Caco-2 (cell line): Measurements from ENCODE around the gene DPH2. TPM values are rescaled to one million over a fixed set of nuclear protein-coding genes. Genes with fewer than 3 reads are reported as not detected.
A peak's percentile ranks its signal among the peaks of the same experiment; 100 is the strongest.

Experiments used
- BruUV-seq: library from RNA; stranded (reverse); fragments of 400-500 nt; replicated peaks from 2 replicates; lab custom pipeline; 2021; lab: Mats Ljungman, UMichigan
- CTCF ChIA-PET: fragments of 300-600 bp; sonication (Branson Sonifier 250); formaldehyde crosslinking; loops from one replicate; lab custom pipeline; 2022; ENCODE audit warnings: antibody characterized with exemption; lab: Charles Lee
- POLR2A ChIA-PET: fragments of 300-600 bp; sonication (Branson Sonifier 250); formaldehyde crosslinking; loops from one replicate; lab custom pipeline; 2022; ENCODE audit warnings: antibody characterized with exemption; lab: Charles Lee
- DNase-seq, 2 experiments: peaks; one replicate each; pipeline versions ENCODE4 v3.0.0 to v3.0.0-alpha.2; 2020 to 2022
- H3K27me3 ChIP-seq: replicated peaks from 2 replicates; pipeline ENCODE4 v1.6.0; 2011; ENCODE audit warnings: low read length; ENCODE audit not compliant: control insufficient read depth, insufficient read depth
- H3K36me3 ChIP-seq: 2 replicates; pipeline ENCODE4 v1.5.1; 2011; ENCODE audit warnings: low read length; ENCODE audit not compliant: control insufficient read depth, insufficient read depth
- H3K4me1 ChIP-seq: fragments of 250-450 bp; sonication (Bioruptor Pico); 2 replicates; pipeline ENCODE4 v1.5.1; 2020; ENCODE audit warnings: mild to moderate bottlenecking
- H3K4me3 ChIP-seq: 2 replicates; pipeline ENCODE4 v1.5.1; 2011; ENCODE audit warnings: low read depth, mild to moderate bottlenecking, control low read depth, low read length
- H3K9me3 ChIP-seq: fragments of 250-450 bp; sonication (Bioruptor Pico); 2 replicates; pipeline ENCODE4 v1.5.1; 2020; ENCODE audit warnings: mild to moderate bottlenecking, moderate library complexity
- H3K27ac Mint-ChIP-seq: one replicate; pipeline ENCODE4 v1.8.0; 2022; ENCODE audit warnings: mixed read lengths; ENCODE audit not compliant: unreplicated experiment
- H3K27me3 Mint-ChIP-seq: one replicate; pipeline ENCODE4 v1.8.0; 2022; ENCODE audit warnings: mixed read lengths; ENCODE audit not compliant: insufficient read depth, unreplicated experiment
- H3K36me3 Mint-ChIP-seq: one replicate; pipeline ENCODE4 v1.8.0; 2022; ENCODE audit warnings: mild to moderate bottlenecking, mixed read lengths; ENCODE audit not compliant: insufficient read depth, unreplicated experiment
- H3K4me1 Mint-ChIP-seq: one replicate; pipeline ENCODE4 v1.8.0; 2022; ENCODE audit warnings: low read depth, mixed read lengths; ENCODE audit not compliant: unreplicated experiment
- H3K4me3 Mint-ChIP-seq: one replicate; pipeline ENCODE4 v1.8.0; 2022; ENCODE audit warnings: mild to moderate bottlenecking, moderate library complexity, mixed read lengths; ENCODE audit not compliant: unreplicated experiment
- H3K9me3 Mint-ChIP-seq: one replicate; pipeline ENCODE4 v1.8.0; 2022; ENCODE audit warnings: mixed read lengths; ENCODE audit not compliant: unreplicated experiment
- CTCF ChIP-seq, 2 experiments: fragments of 200-600 bp in 1 of 2; IDR thresholded peaks; 1 replicate in 1 of 2; 2 replicates in 1 of 2; pipeline versions ENCODE4 v1.5.1 to v1.8.0; 2011 to 2022; ENCODE audit warnings: antibody characterized with exemption in 1 of 2, control low read depth in 1 of 2, inconsistent platforms in 1 of 2, low read depth in 1 of 2, low read length in 1 of 2, mild to moderate bottlenecking in 1 of 2, moderate library complexity in 1 of 2; ENCODE audit not compliant: insufficient read depth in 1 of 2, severe bottlenecking in 1 of 2, unreplicated experiment in 1 of 2
- intact Hi-C: fragments of 100-400 bp; cut with micrococcal nuclease; formaldehyde crosslinking; loops from one replicate; pipeline ENCODE4 v1.10.0; 2022; ENCODE audit not compliant: unreplicated experiment
- total RNA-seq: library from RNA; stranded (reverse); gene quantifications from 2 replicates; pipeline ENCODE4 v1.2.3, GENCODE V29; 2022

DPH2 gene
- total RNA-seq, 1 experiment from 2014 or later, result 29.0 TPM

GRCh38 chr1:43973981-43974442 lies 4.2 kb downstream of the DPH2 start:
- Histone ChIP-seq H3K27me3 (no peaks in the 10 kb centered on the region), H3K4me3 (peak overlapping the region; percentile 96), H3K4me1 (peaks cover 17% of the 10 kb centered on the region), H3K36me3 (peaks cover 4% of the 10 kb centered on the region), H3K9me3 (no peaks in the 10 kb centered on the region)
- peak in 1 of 2 experiments; percentile 19 for DNase-seq
- ChIA-PET CTCF (no interaction called here), POLR2A (no interaction called here)
- no peak for TF ChIP-seq CTCF (IDR thresholded peaks at IDR 0.05; ENCODE audit: insufficient read depth in 1 of 2, low read depth in 1 of 2, low read length in 1 of 2, severe bottlenecking in 1 of 2, unreplicated experiment in 1 of 2)
- Mint-ChIP-seq H3K27ac (peak overlapping the region; percentile 88), H3K27me3 (no peaks in the 10 kb centered on the region), H3K9me3 (no peaks in the 10 kb centered on the region), H3K36me3 (peaks cover 40% of the 10 kb centered on the region), H3K4me3 (peak overlapping the region; percentile 91), H3K4me1 (peaks cover 17% of the 10 kb centered on the region)
- BruUV-seq, result no TSS peak
- intact Hi-C loops, result loop anchor here (2.0 kb wide), 1 partner anchor 17 kb away; the partner anchor contains the start of gene CCDC24

GRCh38 chr1:43974443-43975248 lies 4.8 kb downstream of the DPH2 start, which contains the start of gene ATP6V0B:
Gene ATP6V0B, plus strand, starts transcription at chr1:43974960. Its CDS starts 81 bp downstream, at chr1:43975041.
- Mint-ChIP-seq H3K4me3 (peak within 1 kb of the TSS; percentile 91), H3K9me3 (no peaks in the 10 kb centered on the region), H3K27ac (peak within 1 kb of the TSS; percentile 88), H3K4me1 (peaks cover 17% of the 10 kb centered on the region), H3K36me3 (peaks cover 40% of the 10 kb centered on the region), H3K27me3 (no peaks in the 10 kb centered on the region)
- Histone ChIP-seq H3K9me3 (no peaks in the 10 kb centered on the region), H3K4me1 (peaks cover 17% of the 10 kb centered on the region), H3K27me3 (no peaks in the 10 kb centered on the region), H3K36me3 (peaks cover 4% of the 10 kb centered on the region), H3K4me3 (peak within 1 kb of the TSS; percentile 96)
- intact Hi-C loops, result loop anchor here (2.0 kb wide), 1 partner anchor 16 kb away; the partner anchor contains the start of gene CCDC24
- BruUV-seq, result no TSS peak
- DNase-seq, result peak; percentile 91 to 93
- POLR2A ChIA-PET, result interaction anchor here (0.6 to 0.9 kb wide), 2 partner anchors 325 to 657 kb away, joined by 3 to 8 read pairs; partner anchors contain the start of gene KDM4A
- CTCF ChIA-PET, result interaction anchor here (0.6 to 0.7 kb wide), 2 partner anchors 40 to 78 kb away, joined by 4 to 6 read pairs; no protein-coding TSS in a partner anchor
- TF ChIP-seq CTCF (IDR thresholded peaks at IDR 0.05; ENCODE audit: insufficient read depth in 1 of 2, low read depth in 1 of 2, low read length in 1 of 2, severe bottlenecking in 1 of 2, unreplicated experiment in 1 of 2), result peak in 1 of 2 experiments; percentile 23

GRCh38 chr1:43975249-43975961 lies 5.6 kb downstream of the DPH2 start:
- ChIA-PET POLR2A (interaction anchor here (0.6 to 0.9 kb wide), 4 partner anchors 24 to 656 kb away, joined by 3 to 9 read pairs (median 8); partner anchors contain the start of gene KDM4A), CTCF (interaction anchor here (0.6 to 0.7 kb wide), 2 partner anchors 41 to 77 kb away, joined by 4 to 6 read pairs; no protein-coding TSS in a partner anchor)
- H3K36me3 Mint-ChIP-seq, result peaks cover 40% of the 10 kb centered on the region
- BruUV-seq, result TSS peak; percentile 42
- peak in 1 of 2 experiments; percentile 40 for DNase-seq
- H3K36me3 ChIP-seq, result peaks cover 4% of the 10 kb centered on the region
- H3K4me1 Mint-ChIP-seq, result peaks cover 18% of the 10 kb centered on the region
- no peaks in the 10 kb centered on the region for H3K9me3 Mint-ChIP-seq
- no peaks in the 10 kb centered on the region for H3K9me3 ChIP-seq
- peak overlapping the region; percentile 88 for H3K27ac Mint-ChIP-seq
- intact Hi-C loops, result loop anchor here (2.0 kb wide), 1 partner anchor 15 kb away; the partner anchor contains the start of gene CCDC24
- TF ChIP-seq CTCF (IDR thresholded peaks at IDR 0.05; ENCODE audit: insufficient read depth in 1 of 2, low read depth in 1 of 2, low read length in 1 of 2, severe bottlenecking in 1 of 2, unreplicated experiment in 1 of 2), result no peak
- peaks cover 21% of the 10 kb centered on the region for H3K4me1 ChIP-seq
- peak overlapping the region; percentile 96 for H3K4me3 ChIP-seq
- no peaks in the 10 kb centered on the region for H3K27me3 ChIP-seq
- H3K27me3 Mint-ChIP-seq, result no peaks in the 10 kb centered on the region
- H3K4me3 Mint-ChIP-seq, result peak overlapping the region; percentile 91
